ENCODE results near the gene SMAD9.

The SMAD9 gene

GRCh38 chr13:36837354-36838092 is 82.5 kb downstream of the SMAD9 start:
- no peaks in the 10 kb centered on the region for H3K4me1 ChIP-seq (ENCODE audit: insufficient read depth, low read length)
- H3K9me3 ChIP-seq (ENCODE audit: low read length) = no peaks in the 10 kb centered on the region
- H3K27ac ChIP-seq (ENCODE audit: low read depth, low read length) = no peak overlapping the region
- no peak overlapping the region for H3K4me3 ChIP-seq (ENCODE audit: low read depth in 1 of 2, low read length in 2 of 2)
- no peaks in the 10 kb centered on the region for H3K27me3 ChIP-seq (ENCODE audit: control insufficient read depth in 1 of 2, insufficient read depth in 2 of 2, low read length in 2 of 2)
- no peaks in the 10 kb centered on the region for H3K36me3 ChIP-seq (ENCODE audit: insufficient read depth, low read length)
- H3K9ac ChIP-seq (ENCODE audit: low read length) = no peak overlapping the region

DNA sequence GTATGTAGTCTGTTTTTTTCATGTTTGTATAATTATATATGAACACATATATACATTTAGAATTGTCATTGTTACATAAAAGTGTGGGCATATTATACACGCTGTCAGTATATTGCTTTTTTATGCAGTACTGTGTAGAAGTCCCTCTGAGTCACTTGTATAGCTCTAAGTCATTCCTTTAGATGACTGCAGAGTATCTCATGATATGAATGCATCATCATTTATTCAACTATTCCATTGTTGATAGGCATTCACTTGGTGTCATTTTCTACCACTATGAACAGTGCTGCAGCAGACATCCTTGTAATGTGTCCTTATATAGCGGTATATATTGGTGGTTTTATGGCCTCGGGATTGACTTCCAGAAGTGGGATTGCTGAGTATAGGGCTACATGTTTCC is 85.7 kb downstream of the SMAD9 start:
- Histone ChIP-seq H3K4me3 (ENCODE audit: low read depth in 1 of 2, low read length in 2 of 2) (no peak overlapping the region), H3K36me3 (ENCODE audit: insufficient read depth, low read length) (peaks cover 7% of the 10 kb centered on the region), H3K27me3 (ENCODE audit: control insufficient read depth in 1 of 2, insufficient read depth in 2 of 2, low read length in 2 of 2) (no peaks in the 10 kb centered on the region), H3K27ac (ENCODE audit: low read depth, low read length) (no peak overlapping the region), H3K9me3 (ENCODE audit: low read length) (no peaks in the 10 kb centered on the region), H3K9ac (ENCODE audit: low read length) (no peak overlapping the region), H3K4me1 (ENCODE audit: insufficient read depth, low read length) (no peaks in the 10 kb centered on the region)

GRCh38 chr13:36831291-36831690 is 88.7 kb downstream of the SMAD9 start:
- Histone ChIP-seq H3K4me3 (ENCODE audit: low read depth in 1 of 2, low read length in 2 of 2) (no peak overlapping the region), H3K9ac (ENCODE audit: low read length) (no peak overlapping the region), H3K27ac (ENCODE audit: low read depth, low read length) (no peak overlapping the region), H3K9me3 (ENCODE audit: low read length) (no peaks in the 10 kb centered on the region), H3K4me1 (ENCODE audit: insufficient read depth, low read length) (no peaks in the 10 kb centered on the region), H3K27me3 (ENCODE audit: control insufficient read depth in 1 of 2, insufficient read depth in 2 of 2, low read length in 2 of 2) (no peaks in the 10 kb centered on the region), H3K36me3 (ENCODE audit: insufficient read depth, low read length) (peaks cover 11% of the 10 kb centered on the region)

GRCh38 chr13:36829753-36830152 is 90.3 kb downstream of the SMAD9 start:
- no peaks in the 10 kb centered on the region for H3K27me3 ChIP-seq (ENCODE audit: control insufficient read depth in 1 of 2, insufficient read depth in 2 of 2, low read length in 2 of 2)
- no peaks in the 10 kb centered on the region for H3K9me3 ChIP-seq (ENCODE audit: low read length)
- no peak overlapping the region for H3K27ac ChIP-seq (ENCODE audit: low read depth, low read length)
- no peaks in the 10 kb centered on the region for H3K4me1 ChIP-seq (ENCODE audit: insufficient read depth, low read length)
- H3K36me3 ChIP-seq (ENCODE audit: insufficient read depth, low read length) = peaks cover 11% of the 10 kb centered on the region
- H3K4me3 ChIP-seq (ENCODE audit: low read depth in 1 of 2, low read length in 2 of 2) = no peak overlapping the region
- no peak overlapping the region for H3K9ac ChIP-seq (ENCODE audit: low read length)

DNA sequence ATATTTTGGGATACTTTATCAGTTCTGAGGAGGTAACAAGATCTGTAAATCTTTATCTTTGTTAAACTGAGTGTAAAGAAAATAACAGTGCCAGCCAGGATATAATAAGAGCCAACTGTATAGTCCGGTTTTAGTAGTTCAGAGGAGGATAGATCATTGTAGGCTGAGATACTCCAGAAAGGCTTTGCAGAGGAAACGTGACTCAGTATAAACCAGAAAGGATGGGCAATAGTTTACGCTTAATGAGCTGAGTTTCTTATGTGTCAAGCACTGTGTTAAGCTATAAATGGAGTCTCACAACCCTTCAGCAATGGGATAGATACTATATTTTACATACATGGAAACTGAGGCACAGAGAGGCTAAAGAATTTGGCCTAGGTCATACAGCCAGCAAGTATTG is 97.3 kb downstream of the SMAD9 start:
- Histone ChIP-seq H3K9ac (ENCODE audit: low read length) (no peak overlapping the region), H3K9me3 (ENCODE audit: low read length) (no peaks in the 10 kb centered on the region), H3K4me3 (ENCODE audit: low read depth in 1 of 2, low read length in 2 of 2) (no peak overlapping the region), H3K27ac (ENCODE audit: low read depth, low read length) (no peak overlapping the region), H3K4me1 (ENCODE audit: insufficient read depth, low read length) (peaks cover 21% of the 10 kb centered on the region), H3K27me3 (ENCODE audit: control insufficient read depth in 1 of 2, insufficient read depth in 2 of 2, low read length in 2 of 2) (no peaks in the 10 kb centered on the region), H3K36me3 (ENCODE audit: insufficient read depth, low read length) (no peaks in the 10 kb centered on the region)

DNA sequence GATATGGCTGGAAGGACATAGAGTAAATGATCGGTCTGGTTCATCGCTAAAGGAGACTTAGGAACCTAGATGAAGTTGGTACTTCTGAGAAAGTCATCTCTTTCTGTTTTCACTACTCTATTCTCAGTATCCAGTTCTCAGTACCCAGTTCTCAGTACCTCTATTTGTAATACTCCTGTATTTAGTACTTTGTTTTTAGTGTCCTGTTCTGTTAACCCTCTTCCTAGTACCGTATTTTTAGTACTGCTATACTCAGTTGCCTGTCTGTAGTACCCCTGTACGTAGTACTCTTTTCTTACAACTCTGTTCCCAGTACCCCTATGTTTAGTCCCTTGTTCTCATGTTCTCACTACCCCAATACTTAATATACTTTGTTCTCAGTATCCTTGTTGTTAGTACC is 99.8 kb downstream of the SMAD9 start:
- H3K36me3 ChIP-seq (ENCODE audit: insufficient read depth, low read length) = no peaks in the 10 kb centered on the region
- peaks cover 21% of the 10 kb centered on the region for H3K4me1 ChIP-seq (ENCODE audit: insufficient read depth, low read length)
- peak overlapping the region; percentile 67 to 73 for H3K4me3 ChIP-seq (ENCODE audit: low read depth in 1 of 2, low read length in 2 of 2)
- H3K27ac ChIP-seq (ENCODE audit: low read depth, low read length) = peak overlapping the region; percentile 61
- no peaks in the 10 kb centered on the region for H3K27me3 ChIP-seq (ENCODE audit: control insufficient read depth in 1 of 2, insufficient read depth in 2 of 2, low read length in 2 of 2)
- peak overlapping the region; percentile 15 for H3K9ac ChIP-seq (ENCODE audit: low read length)
- no peaks in the 10 kb centered on the region for H3K9me3 ChIP-seq (ENCODE audit: low read length)

GRCh38 chr13:36819739-36820090 is 100.3 kb downstream of the SMAD9 start:
- H3K27ac ChIP-seq (ENCODE audit: low read depth, low read length) = peak overlapping the region; percentile 61
- H3K4me1 ChIP-seq (ENCODE audit: insufficient read depth, low read length) = peaks cover 21% of the 10 kb centered on the region
- H3K27me3 ChIP-seq (ENCODE audit: control insufficient read depth in 1 of 2, insufficient read depth in 2 of 2, low read length in 2 of 2) = no peaks in the 10 kb centered on the region
- no peaks in the 10 kb centered on the region for H3K9me3 ChIP-seq (ENCODE audit: low read length)
- H3K36me3 ChIP-seq (ENCODE audit: insufficient read depth, low read length) = no peaks in the 10 kb centered on the region
- peak overlapping the region; percentile 67 to 73 for H3K4me3 ChIP-seq (ENCODE audit: low read depth in 1 of 2, low read length in 2 of 2)
- H3K9ac ChIP-seq (ENCODE audit: low read length) = peak overlapping the region; percentile 15

- Histone ChIP-seq H3K9me3 (ENCODE audit: low read length) (no peaks in the 10 kb centered on the region), H3K4me3 (ENCODE audit: low read depth in 1 of 2, low read length in 2 of 2) (peak within 1 kb of the TSS; percentile 67 to 73), H3K27ac (ENCODE audit: low read depth, low read length) (peak within 1 kb of the TSS; percentile 61), H3K9ac (ENCODE audit: low read length) (peak within 1 kb of the TSS; percentile 15), H3K27me3 (ENCODE audit: control insufficient read depth in 1 of 2, insufficient read depth in 2 of 2, low read length in 2 of 2) (no peaks in the 10 kb centered on the region), H3K36me3 (ENCODE audit: insufficient read depth, low read length) (no peaks in the 10 kb centered on the region), H3K4me1 (ENCODE audit: insufficient read depth, low read length) (peaks cover 21% of the 10 kb centered on the region)
Observed at GRCh38 chr13:36818804-36819738, 101.0 kb downstream of the SMAD9 start, which contains the start of gene RFXAP. Gene RFXAP, plus strand, starts transcription at chr13:36819222. Its CDS starts 136 bp downstream, at chr13:36819358.

DNA sequence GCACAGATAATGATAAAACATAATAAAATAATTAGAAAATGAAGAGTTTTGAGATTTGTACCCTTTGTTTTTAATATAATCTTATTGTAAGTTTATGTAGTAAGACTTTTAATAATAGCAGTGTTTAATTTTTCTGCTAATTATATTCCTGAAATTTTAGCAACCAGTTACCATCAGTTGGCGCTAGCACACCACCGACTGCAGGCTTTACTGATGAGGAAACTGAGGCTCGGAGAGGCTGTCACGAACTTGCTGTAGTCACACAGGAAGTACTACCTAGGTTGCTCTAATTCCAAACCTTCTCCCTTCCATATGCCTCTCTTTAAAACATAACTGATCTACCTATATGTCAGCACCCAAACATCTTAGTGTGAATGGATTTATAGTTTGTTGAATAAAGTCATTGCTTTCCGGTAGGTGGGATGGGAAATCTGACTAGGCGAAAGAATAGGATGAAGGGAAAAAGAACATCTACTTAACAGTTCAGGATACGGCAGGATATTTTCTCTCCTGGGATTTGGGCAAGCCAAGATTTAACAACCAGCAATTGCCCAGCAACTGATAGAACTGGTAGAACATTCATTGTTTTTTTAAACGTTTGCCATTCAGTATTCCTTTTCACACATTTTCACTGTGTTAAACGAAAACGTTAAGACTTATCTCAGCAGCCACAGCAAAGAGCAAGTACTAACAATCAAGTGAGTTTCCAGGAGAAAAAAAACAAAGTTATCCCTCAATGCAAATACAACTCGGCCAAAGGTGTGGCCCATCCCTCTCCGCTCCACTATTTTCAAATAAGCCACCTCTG is 101.8 kb downstream of the SMAD9 start:
- Histone ChIP-seq H3K9me3 (ENCODE audit: low read length) (no peaks in the 10 kb centered on the region), H3K36me3 (ENCODE audit: insufficient read depth, low read length) (no peaks in the 10 kb centered on the region), H3K9ac (ENCODE audit: low read length) (peak overlapping the region; percentile 15), H3K27me3 (ENCODE audit: control insufficient read depth in 1 of 2, insufficient read depth in 2 of 2, low read length in 2 of 2) (no peaks in the 10 kb centered on the region), H3K4me1 (ENCODE audit: insufficient read depth, low read length) (peaks cover 19% of the 10 kb centered on the region), H3K4me3 (ENCODE audit: low read depth in 1 of 2, low read length in 2 of 2) (peak overlapping the region; percentile 67 to 73), H3K27ac (ENCODE audit: low read depth, low read length) (peak overlapping the region; percentile 61)

- Histone ChIP-seq H3K27ac (ENCODE audit: low read depth, low read length) (no peak overlapping the region), H3K9me3 (ENCODE audit: low read length) (no peaks in the 10 kb centered on the region), H3K4me1 (ENCODE audit: insufficient read depth, low read length) (peaks cover 3% of the 10 kb centered on the region), H3K9ac (ENCODE audit: low read length) (no peak overlapping the region), H3K36me3 (ENCODE audit: insufficient read depth, low read length) (no peaks in the 10 kb centered on the region), H3K27me3 (ENCODE audit: control insufficient read depth in 1 of 2, insufficient read depth in 2 of 2, low read length in 2 of 2) (no peaks in the 10 kb centered on the region), H3K4me3 (ENCODE audit: low read depth in 1 of 2, low read length in 2 of 2) (no peak overlapping the region)
Observed at GRCh38 chr13:36815062-36815461, 105.0 kb downstream of the SMAD9 start.

DNA sequence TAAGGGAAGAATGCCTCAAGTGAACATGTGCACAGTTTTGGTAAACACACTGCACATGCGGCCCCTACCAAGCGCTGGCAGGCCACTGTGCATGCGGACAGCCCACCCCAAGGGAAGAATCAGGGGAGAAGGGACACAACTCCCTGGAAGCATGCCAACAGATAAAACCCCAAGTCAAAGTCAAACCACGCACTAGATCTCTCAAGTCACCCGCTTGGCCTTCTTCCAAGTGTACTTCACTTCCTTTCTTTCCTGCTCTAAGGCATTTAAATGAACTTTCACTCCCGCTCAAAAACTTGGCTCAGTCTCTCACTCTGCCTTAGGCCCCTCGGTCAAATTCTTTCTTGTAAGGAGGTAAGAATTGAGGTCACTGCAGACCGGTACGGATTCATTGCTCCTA is 105.6 kb downstream of the SMAD9 start:
- Histone ChIP-seq H3K36me3 (ENCODE audit: insufficient read depth, low read length) (no peaks in the 10 kb centered on the region), H3K27me3 (ENCODE audit: control insufficient read depth in 1 of 2, insufficient read depth in 2 of 2, low read length in 2 of 2) (no peaks in the 10 kb centered on the region), H3K9ac (ENCODE audit: low read length) (no peak overlapping the region), H3K27ac (ENCODE audit: low read depth, low read length) (no peak overlapping the region), H3K4me3 (ENCODE audit: low read depth in 1 of 2, low read length in 2 of 2) (no peak overlapping the region), H3K4me1 (ENCODE audit: insufficient read depth, low read length) (no peaks in the 10 kb centered on the region), H3K9me3 (ENCODE audit: low read length) (no peaks in the 10 kb centered on the region)
